ENCODE results near the gene SDF2. TPM values are rescaled to one million over a fixed set of nuclear protein-coding genes. Genes with fewer than 3 reads are reported as not detected.

Gene SDF2
- total and polyA plus RNA-seq, 2 of the 4 experiments (the other 2 are of a cell fraction): 76.0 to 81.7 TPM

- BruUV-seq (replicated peaks): no TSS peak
- dilution Hi-C loops (cut with HindIII; ENCODE audit: low sequenced_read_pairs, unreplicated experiment): no loop called here
These were observed 13.0 kb downstream of the SDF2 start for GRCh38 chr17:28648698-28649097.

More at GRCh38 chr17:28648698-28649097, 13.0 kb downstream of the SDF2 start:
- Histone ChIP-seq H3K9ac (ENCODE audit: low read depth, low read length) (no peak overlapping the region), H4K8ac (ENCODE audit: low read depth in 2 of 2, low read length in 2 of 2) (no peak overlapping the region), H3K4ac (ENCODE audit: low read depth, low read length) (no peak overlapping the region), H3K9me1 (ENCODE audit: insufficient read depth, low read length) (no peaks in the 10 kb centered on the region), H2AFZ (replicated peaks; ENCODE audit: low read length, poor library complexity) (no peak overlapping the region), H2AK9ac (replicated peaks; ENCODE audit: low read depth, low read length, poor library complexity) (no peak overlapping the region), H3K4me1 (ENCODE audit: control insufficient read depth, insufficient read depth, low read length) (peaks cover 2% of the 10 kb centered on the region; the same call in 1 of the 2 replicates), H2AK5ac (ENCODE audit: low read depth, low read length) (no peak overlapping the region), H3K14ac (replicated peaks; ENCODE audit: low read depth, low read length) (no peak overlapping the region), H2BK5ac (ENCODE audit: low read depth, low read length, poor library complexity, severe bottlenecking) (no peak overlapping the region), H2BK120ac (ENCODE audit: low read depth, low read length) (no peak overlapping the region), H4K20me1 (ENCODE audit: insufficient read depth, low read length) (peaks cover 8% of the 10 kb centered on the region; the same call in 1 of the 2 replicates), H4K5ac (ENCODE audit: low read depth, low read length) (no peak overlapping the region), H3K36me3 (ENCODE audit: control insufficient read depth, insufficient read depth, low read length) (peaks cover 17% of the 10 kb centered on the region), H2BK15ac (ENCODE audit: low read depth, low read length) (no peak overlapping the region), H3K27ac (ENCODE audit: insufficient read depth, low read length) (no peak overlapping the region), H3K9me3 (ENCODE audit: control insufficient read depth, insufficient read depth, low read length) (no peaks in the 10 kb centered on the region), H3K56ac (ENCODE audit: extremely low read depth, insufficient read depth, low read length) (no peak overlapping the region), H3K23ac (ENCODE audit: low read depth, low read length) (no peak overlapping the region), H3K79me1 (ENCODE audit: low read depth in 1 of 2, low read length in 2 of 2) (peaks cover 27 to 43% of the 10 kb centered on the region in 2 experiments), H2BK20ac (ENCODE audit: low read depth, low read length) (no peak overlapping the region), H3K4me3 (ENCODE audit: insufficient read depth, low read depth, low read length) (no peak overlapping the region), H3K18ac (ENCODE audit: low read depth, low read length) (no peak overlapping the region), H3K27me3 (ENCODE audit: control insufficient read depth, insufficient read depth, low read length) (no peaks in the 10 kb centered on the region), H4K91ac (ENCODE audit: insufficient read depth, low read depth, low read length) (no peak overlapping the region), H3K4me2 (ENCODE audit: low read depth, low read length) (no peak overlapping the region)
- TF ChIP-seq CHD1 (IDR thresholded peaks at IDR 0.05; ENCODE audit: low read depth, low read length): no peak
- TF ChIP-seq, protein P1, sequence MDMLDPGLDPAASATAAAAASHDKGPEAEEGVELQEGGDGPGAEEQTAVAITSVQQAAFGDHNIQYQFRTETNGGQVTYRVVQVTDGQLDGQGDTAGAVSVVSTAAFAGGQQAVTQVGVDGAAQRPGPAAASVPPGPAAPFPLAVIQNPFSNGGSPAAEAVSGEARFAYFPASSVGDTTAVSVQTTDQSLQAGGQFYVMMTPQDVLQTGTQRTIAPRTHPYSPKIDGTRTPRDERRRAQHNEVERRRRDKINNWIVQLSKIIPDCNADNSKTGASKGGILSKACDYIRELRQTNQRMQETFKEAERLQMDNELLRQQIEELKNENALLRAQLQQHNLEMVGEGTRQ (IDR thresholded peaks at IDR 0.05; ENCODE audit: low read depth, low read length): no peak
- no peak for ATAC-seq (ENCODE audit: low read depth)
- DNase-seq: no peak
- in situ Hi-C loops (cut with MboI; ENCODE audit: low sequenced_read_pairs): no loop called here
- WGBS, 2 experiments (ENCODE audit: extremely low coverage in 2 of 2, insufficient read length in 1 of 2): 100% methylated on average over 1 of the region's 2 CpGs; no CpG with 5 or more reads in 1 of the 2 experiments
- POLR2A ChIA-PET (ENCODE audit: unreplicated experiment): no interaction called here
- CTCF ChIA-PET: interaction anchor here (1.2 kb wide), 1 partner anchor 78 kb away, joined by 3 read pairs; no protein-coding TSS in a partner anchor
- intact Hi-C loops (cut with micrococcal nuclease): no loop called here
